ENCODE measurements around the gene GNB1. TPM values are rescaled to one million over a fixed set of nuclear protein-coding genes. Genes with fewer than 3 reads are reported as not detected.
A peak's percentile ranks its signal among the peaks of the same experiment; 100 is the strongest.

Gene GNB1
- polyA plus RNA-seq, 1 experiment: 400 TPM

DNA sequence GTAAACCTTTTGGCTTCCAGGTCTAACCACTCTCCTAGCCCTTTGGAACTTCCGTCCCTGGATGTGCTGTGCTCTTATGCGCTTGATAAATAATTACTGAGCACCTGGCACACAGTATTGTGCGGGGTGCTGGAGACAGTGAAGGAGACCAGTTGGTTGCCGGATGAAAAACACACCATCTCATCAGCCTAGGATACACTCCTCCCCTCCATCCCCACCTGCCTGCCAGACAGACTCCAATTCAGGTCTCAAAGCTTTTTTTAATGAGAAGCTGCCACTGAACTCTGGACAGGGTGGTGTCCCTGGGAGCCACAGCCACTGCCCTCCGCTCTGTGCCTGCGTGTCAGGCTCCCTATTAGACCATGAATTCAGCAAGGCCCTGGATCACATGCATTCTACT lies 9.2 kb downstream of the GNB1 start:
- H3K4me3 ChIP-seq (ENCODE audit: low read depth, low read length): no peak overlapping the region
- no peak for DNase-seq (ENCODE audit: low read depth, low spot score)
- no peaks in the 10 kb centered on the region for H3K9me3 ChIP-seq (ENCODE audit: control insufficient read depth, insufficient read depth, low read length)
- TF ChIP-seq, protein P1, sequence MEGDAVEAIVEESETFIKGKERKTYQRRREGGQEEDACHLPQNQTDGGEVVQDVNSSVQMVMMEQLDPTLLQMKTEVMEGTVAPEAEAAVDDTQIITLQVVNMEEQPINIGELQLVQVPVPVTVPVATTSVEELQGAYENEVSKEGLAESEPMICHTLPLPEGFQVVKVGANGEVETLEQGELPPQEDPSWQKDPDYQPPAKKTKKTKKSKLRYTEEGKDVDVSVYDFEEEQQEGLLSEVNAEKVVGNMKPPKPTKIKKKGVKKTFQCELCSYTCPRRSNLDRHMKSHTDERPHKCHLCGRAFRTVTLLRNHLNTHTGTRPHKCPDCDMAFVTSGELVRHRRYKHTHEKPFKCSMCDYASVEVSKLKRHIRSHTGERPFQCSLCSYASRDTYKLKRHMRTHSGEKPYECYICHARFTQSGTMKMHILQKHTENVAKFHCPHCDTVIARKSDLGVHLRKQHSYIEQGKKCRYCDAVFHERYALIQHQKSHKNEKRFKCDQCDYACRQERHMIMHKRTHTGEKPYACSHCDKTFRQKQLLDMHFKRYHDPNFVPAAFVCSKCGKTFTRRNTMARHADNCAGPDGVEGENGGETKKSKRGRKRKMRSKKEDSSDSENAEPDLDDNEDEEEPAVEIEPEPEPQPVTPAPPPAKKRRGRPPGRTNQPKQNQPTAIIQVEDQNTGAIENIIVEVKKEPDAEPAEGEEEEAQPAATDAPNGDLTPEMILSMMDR (IDR thresholded peaks at IDR 0.05; ENCODE audit: low read depth, low read length): no peak
- ChIA-PET CTCF (no interaction called here), POLR2A (interaction anchor here (1.0 kb wide), 1 partner anchor 10 kb away, joined by 3 read pairs; no protein-coding TSS in a partner anchor)
- H3K27ac ChIP-seq (ENCODE audit: low read depth, low read length): peak overlapping the region; percentile 21
- H3K27me3 ChIP-seq (ENCODE audit: control insufficient read depth, insufficient read depth, low read length): no peaks in the 10 kb centered on the region

DNA sequence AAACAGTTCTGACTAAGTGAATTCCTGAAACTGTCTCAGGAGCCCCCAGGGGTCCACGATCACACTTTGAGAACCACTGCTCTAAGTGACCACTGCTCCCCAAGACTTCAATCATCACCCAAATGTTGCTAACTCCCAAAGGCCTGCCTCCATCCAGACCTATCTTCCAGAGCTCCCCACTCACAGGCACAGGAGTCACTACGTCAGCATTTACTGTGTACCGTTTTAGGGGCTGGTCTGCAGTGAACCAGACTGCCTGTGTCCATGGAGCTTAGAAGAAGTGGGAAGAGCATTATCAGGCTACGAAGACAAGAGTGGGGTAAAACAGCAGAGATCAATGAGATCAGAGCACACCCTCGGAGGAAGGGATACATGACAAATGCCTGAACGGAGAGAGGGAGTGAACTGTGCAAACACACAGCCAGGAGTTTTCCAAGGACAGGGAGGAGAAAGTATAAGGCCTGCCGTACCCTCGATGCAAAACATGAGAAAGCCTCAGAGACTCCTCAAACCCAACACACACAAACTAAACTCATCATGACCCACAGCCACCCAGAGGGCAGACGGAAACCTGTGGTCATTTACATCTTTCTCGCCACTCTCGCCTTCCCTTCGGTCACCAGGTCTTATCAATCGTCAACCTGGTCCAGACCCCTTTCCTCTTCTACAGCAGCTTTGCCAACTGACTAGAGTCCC lies 10.1 kb downstream of the GNB1 start:
- TF ChIP-seq, protein P1 (IDR thresholded peaks at IDR 0.05; ENCODE audit: low read depth, low read length): no peak
- ChIA-PET POLR2A (no interaction called here), CTCF (interaction anchor here (1.3 kb wide), 1 partner anchor 22 kb away, joined by 5 read pairs; no protein-coding TSS in a partner anchor)
- no peaks in the 10 kb centered on the region for H3K27me3 ChIP-seq (ENCODE audit: control insufficient read depth, insufficient read depth, low read length)
- H3K27ac ChIP-seq (ENCODE audit: low read depth, low read length): no peak overlapping the region
- no peak for DNase-seq (ENCODE audit: low read depth, low spot score)
- no peaks in the 10 kb centered on the region for H3K9me3 ChIP-seq (ENCODE audit: control insufficient read depth, insufficient read depth, low read length)
- no peak overlapping the region for H3K4me3 ChIP-seq (ENCODE audit: low read depth, low read length)

DNA sequence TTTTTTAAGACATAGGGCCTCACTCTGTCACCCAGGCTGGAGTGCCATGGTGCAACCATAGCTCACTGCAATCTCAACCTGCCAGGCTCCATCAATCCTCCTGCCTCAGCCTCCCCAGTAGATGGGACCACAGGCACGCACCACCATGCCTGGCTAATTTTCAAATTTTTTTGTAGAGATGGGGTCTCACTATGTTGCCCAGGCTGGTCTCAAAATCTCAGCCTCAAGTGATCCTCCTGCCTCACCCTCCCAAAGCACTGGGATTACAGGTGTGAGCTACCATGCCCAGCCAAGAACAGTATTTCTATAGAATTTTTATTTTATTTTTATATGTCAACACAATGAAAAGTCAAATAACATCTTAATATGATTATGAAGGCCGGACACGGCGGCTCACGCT lies 10.9 kb downstream of the GNB1 start:
- DNase-seq (ENCODE audit: low read depth, low spot score): no peak
- ChIA-PET CTCF (interaction anchor here (0.6 to 1.3 kb wide), 2 partner anchors 11 to 21 kb away, joined by 3 to 5 read pairs; no protein-coding TSS in a partner anchor), POLR2A (interaction anchor here (0.7 kb wide), 1 partner anchor 15 kb away, joined by 8 read pairs; no protein-coding TSS in a partner anchor)
- Histone ChIP-seq H3K27me3 (ENCODE audit: control insufficient read depth, insufficient read depth, low read length) (no peaks in the 10 kb centered on the region), H3K9me3 (ENCODE audit: control insufficient read depth, insufficient read depth, low read length) (peaks cover under 1% of the 10 kb centered on the region; the same call in 1 of the 2 replicates), H3K27ac (ENCODE audit: low read depth, low read length) (no peak overlapping the region), H3K4me3 (ENCODE audit: low read depth, low read length) (no peak overlapping the region)
- TF ChIP-seq, protein P1 (IDR thresholded peaks at IDR 0.05; ENCODE audit: low read depth, low read length): no peak

DNA sequence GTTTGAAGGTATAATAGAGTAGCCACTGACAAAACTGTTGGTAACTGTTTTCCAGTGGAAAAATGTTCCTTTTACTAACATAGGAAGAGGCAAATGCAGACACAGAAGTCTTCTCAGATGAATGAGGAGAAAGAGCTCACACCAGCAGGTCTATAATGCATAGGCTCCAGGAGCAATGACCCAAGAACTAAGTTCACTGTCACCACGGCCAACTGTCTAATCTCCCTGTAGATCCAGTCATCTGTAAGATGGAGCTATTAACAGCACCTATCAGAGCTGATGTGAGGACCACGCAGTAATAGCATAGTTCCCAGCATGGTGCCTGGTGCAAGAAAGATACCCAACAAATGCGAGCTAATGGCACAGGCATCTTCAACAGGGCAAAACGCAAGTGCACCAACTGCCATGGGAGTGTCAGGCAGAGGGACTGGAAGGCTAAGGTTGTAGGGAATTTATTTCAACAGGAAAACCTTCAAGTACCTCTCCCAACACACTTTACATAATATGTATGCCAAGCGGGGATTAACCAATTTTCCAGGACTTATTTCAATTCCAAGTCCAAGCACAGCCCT lies 12.9 kb downstream of the GNB1 start:
- TF ChIP-seq, protein P1 (IDR thresholded peaks at IDR 0.05; ENCODE audit: low read depth, low read length): no peak
- ChIA-PET POLR2A (interaction anchor here (0.6 to 0.7 kb wide), 2 partner anchors 61 to 253 kb away, joined by 6 to 7 read pairs; no protein-coding TSS in a partner anchor), CTCF (interaction anchor here (1.4 kb wide), 1 partner anchor 28 kb away, joined by 4 read pairs; no protein-coding TSS in a partner anchor)
- no peak overlapping the region for H3K27ac ChIP-seq (ENCODE audit: low read depth, low read length)
- no peaks in the 10 kb centered on the region for H3K27me3 ChIP-seq (ENCODE audit: control insufficient read depth, insufficient read depth, low read length)
- no peak overlapping the region for H3K4me3 ChIP-seq (ENCODE audit: low read depth, low read length)
- peaks cover 5% of the 10 kb centered on the region; the same call in 1 of the 2 replicates for H3K9me3 ChIP-seq (ENCODE audit: control insufficient read depth, insufficient read depth, low read length)
- DNase-seq (ENCODE audit: low read depth, low spot score): no peak

Measured in AG04450 (cell line).